Hepatocyte (in vitro differentiated cells): ENCODE results near the gene CAST.

Experiments used
- EZH2 ChIP-seq: fragments of 200-600 bp; sonication (generic); IDR thresholded peaks from 2 replicates; pipeline ENCODE4 v1.6.1; 2016; ENCODE audit warnings: antibody characterized with exemption, mild to moderate bottlenecking, borderline replicate concordance
- EZH2phosphoT487 ChIP-seq: fragments of 200-600 bp; sonication (generic); IDR thresholded peaks from one replicate; pipeline ENCODE4 v1.6.1; 2018; ENCODE audit warnings: antibody characterized with exemption, mild to moderate bottlenecking, low read depth, moderate library complexity; ENCODE audit not compliant: unreplicated experiment, severe bottlenecking
- TF ChIP-seq, protein P1 (sequence below): fragments of 200-600 bp; sonication (generic); IDR thresholded peaks from 2 replicates; pipeline ENCODE4 v1.5.1; 2016; ENCODE audit warnings: antibody characterized with exemption, mild to moderate bottlenecking; ENCODE audit not compliant: poor library complexity

GRCh38 chr5:96703384-96703920 is 41.3 kb downstream of the CAST start:
- TF ChIP-seq, protein P1, sequence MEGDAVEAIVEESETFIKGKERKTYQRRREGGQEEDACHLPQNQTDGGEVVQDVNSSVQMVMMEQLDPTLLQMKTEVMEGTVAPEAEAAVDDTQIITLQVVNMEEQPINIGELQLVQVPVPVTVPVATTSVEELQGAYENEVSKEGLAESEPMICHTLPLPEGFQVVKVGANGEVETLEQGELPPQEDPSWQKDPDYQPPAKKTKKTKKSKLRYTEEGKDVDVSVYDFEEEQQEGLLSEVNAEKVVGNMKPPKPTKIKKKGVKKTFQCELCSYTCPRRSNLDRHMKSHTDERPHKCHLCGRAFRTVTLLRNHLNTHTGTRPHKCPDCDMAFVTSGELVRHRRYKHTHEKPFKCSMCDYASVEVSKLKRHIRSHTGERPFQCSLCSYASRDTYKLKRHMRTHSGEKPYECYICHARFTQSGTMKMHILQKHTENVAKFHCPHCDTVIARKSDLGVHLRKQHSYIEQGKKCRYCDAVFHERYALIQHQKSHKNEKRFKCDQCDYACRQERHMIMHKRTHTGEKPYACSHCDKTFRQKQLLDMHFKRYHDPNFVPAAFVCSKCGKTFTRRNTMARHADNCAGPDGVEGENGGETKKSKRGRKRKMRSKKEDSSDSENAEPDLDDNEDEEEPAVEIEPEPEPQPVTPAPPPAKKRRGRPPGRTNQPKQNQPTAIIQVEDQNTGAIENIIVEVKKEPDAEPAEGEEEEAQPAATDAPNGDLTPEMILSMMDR: no peak
- TF ChIP-seq EZH2: no peak
- no peak for TF ChIP-seq EZH2phosphoT487
